Middle frontal gyrus (tissue), 1 donor: ENCODE data around the gene FAAP100.

ENCODE experiments used
- DNase-seq: peaks from one replicate; pipeline ENCODE4 v3.0.0-alpha.2; 2015; ENCODE audit warnings: low spot score; ENCODE audit errors: extremely low spot score

Gene FAAP100

DNA sequence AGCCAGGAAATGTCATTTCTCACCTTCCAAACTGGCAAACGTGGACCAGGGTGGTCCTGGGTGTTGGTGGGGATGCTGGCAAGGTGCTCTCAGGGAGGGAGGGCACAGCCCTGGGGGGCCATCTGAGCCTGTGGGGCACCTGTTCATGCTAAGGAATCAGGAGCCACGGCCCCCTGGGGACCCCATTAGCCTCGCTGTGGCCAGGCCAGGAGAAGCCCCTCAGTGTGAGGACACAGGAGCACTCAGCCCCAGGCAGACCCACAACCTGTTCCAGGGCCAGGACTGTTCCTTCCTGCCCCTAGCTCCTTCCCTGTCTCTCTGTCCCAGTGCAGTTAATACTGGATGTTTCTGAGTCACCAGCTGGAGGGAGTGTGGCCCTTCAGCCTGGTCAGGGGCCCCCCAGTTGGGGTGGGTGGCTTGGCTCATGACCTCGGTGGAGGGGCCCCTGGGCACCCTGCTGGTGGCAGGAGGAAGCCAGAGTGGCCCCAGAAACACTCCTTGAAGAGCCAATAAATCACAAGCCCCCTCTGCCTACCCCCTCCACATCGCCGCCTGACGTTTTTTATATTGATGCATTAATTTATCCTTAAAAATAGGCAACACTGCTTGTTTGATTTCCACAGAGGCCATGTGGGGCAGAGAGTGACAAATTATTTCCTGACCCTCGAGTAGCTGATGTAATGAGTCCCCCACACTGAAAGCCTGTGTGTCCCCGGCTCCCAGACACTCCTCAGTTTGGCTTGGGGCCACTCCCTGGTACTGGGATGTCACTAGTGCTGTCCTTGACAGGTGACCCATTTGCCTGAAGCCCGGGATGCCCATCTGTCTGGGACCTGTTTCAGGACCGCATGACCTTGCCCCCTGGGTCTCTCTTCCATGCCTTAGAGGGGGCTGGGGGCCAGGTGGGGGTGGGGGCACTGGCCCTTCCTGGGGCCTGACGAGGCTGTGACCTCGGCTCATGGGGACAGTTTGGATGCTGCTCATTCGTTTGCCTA lies 61.9 kb downstream of the FAAP100 start:
- DNase-seq: no peak
